A549 (cell line): ENCODE results near the gene CDK10. TPM values are rescaled to one million over a fixed set of nuclear protein-coding genes. Genes with fewer than 3 reads are reported as not detected.

Experiments used
- ATAC-seq, 2 experiments: fragments of 200-7000 bp in 1 of 2; fragments of >200 bp in 1 of 2; cut with Nextera tagmentation in 1 of 2; cut with Tn5 transposase in 1 of 2; 3 replicates each; pipeline versions ENCODE4 v1.8.0 to v1.9.1; 2018 to 2020; ENCODE audit warnings: mild to moderate bottlenecking in 1 of 2, moderate library complexity in 1 of 2
- CTCF ChIA-PET: fragments of 300-600 bp; sonication (Branson Sonifier 250); formaldehyde crosslinking; extraction: SDS; loops from one replicate; lab custom pipeline; 2021; ENCODE audit warnings: antibody characterized with exemption, inconsistent platforms; lab: Yijun Ruan, JAX
- POLR2A ChIA-PET: fragments of 350-600 bp; formaldehyde crosslinking; extraction: SDS; loops from one replicate; lab custom pipeline; 2021; ENCODE audit warnings: antibody characterized with exemption, inconsistent platforms; lab: Yijun Ruan, JAX
- DNase-seq, 2 experiments: peaks; one replicate each; pipeline versions ENCODE4 v3.0.0 to v3.0.0-alpha.2; 2011 to 2016; ENCODE audit warnings: low read depth in 1 of 2, low spot score in 1 of 2
- FAIRE-seq: peaks from 2 replicates; lab custom pipeline; 2011; peaks lifted over from hg19 to GRCh38; lab: Jason Lieb, UNC
- H3K27ac ChIP-seq, 2 experiments: fragments of >200 bp; sonication (Bioruptor Twin); formaldehyde crosslinking; 3 replicates each; pipeline ENCODE4 v1.5.1; 2016 to 2017
- H3K4me1 ChIP-seq: fragments of >200 bp; sonication (Bioruptor Twin); formaldehyde crosslinking; 3 replicates; pipeline ENCODE4 v1.6.1; 2016
- H3K4me2 ChIP-seq: fragments of >200 bp; sonication (Bioruptor Twin); formaldehyde crosslinking; 3 replicates; pipeline ENCODE4 v1.6.1; 2016
- H3K4me3 ChIP-seq: fragments of >200 bp; sonication (Bioruptor Twin); formaldehyde crosslinking; 3 replicates; pipeline ENCODE4 v1.5.1; 2016
- H3K9me3 ChIP-seq: fragments of >200 bp; sonication (Bioruptor Twin); formaldehyde crosslinking; 3 replicates; pipeline ENCODE4 v1.6.1; 2016
- ATOH8 ChIP-seq: fragments of 250-450 bp; sonication (Bioruptor Pico); IDR thresholded peaks from 2 replicates; pipeline ENCODE4 v1.5.0; 2020; ENCODE audit warnings: low read depth, mild to moderate bottlenecking, moderate library complexity
- CBX8 ChIP-seq: fragments of 200-600 bp; sonication (generic); IDR thresholded peaks from 2 replicates; pipeline ENCODE4 v1.6.1; 2016
- CEBPB ChIP-seq, 2 experiments: fragments of >200 bp in 1 of 2; sonication (Bioruptor Twin) in 1 of 2; formaldehyde crosslinking in 1 of 2; IDR thresholded peaks; 2 replicates each; pipeline ENCODE4 v1.6.1; 2012 to 2016
- CHD4 ChIP-seq: fragments of 200-600 bp; sonication (generic); IDR thresholded peaks from 2 replicates; pipeline ENCODE4 v1.6.1; 2016; ENCODE audit warnings: antibody characterized with exemption, mild to moderate bottlenecking, borderline replicate concordance
- ELK1 ChIP-seq: fragments of 150-350 bp; IDR thresholded peaks from 2 replicates; pipeline ENCODE4 v1.6.1; 2014; ENCODE audit warnings: low read depth, mild to moderate bottlenecking, low read length
- ESRRA ChIP-seq: fragments of 150-350 bp; IDR thresholded peaks from 2 replicates; pipeline ENCODE4 v1.6.1; 2014; ENCODE audit warnings: mild to moderate bottlenecking, low read length, borderline replicate concordance
- JUN ChIP-seq, 2 experiments: fragments of >200 bp; sonication (Bioruptor Twin); formaldehyde crosslinking; IDR thresholded peaks; 2 replicates in 1 of 2; 3 replicates in 1 of 2; pipeline ENCODE4 v1.6.1; 2016 to 2017
- JUNB ChIP-seq: fragments of >200 bp; sonication (Bioruptor Twin); formaldehyde crosslinking; IDR thresholded peaks from 2 replicates; pipeline ENCODE4 v1.6.1; 2016
- MAFK ChIP-seq: fragments of 450-650 bp; IDR thresholded peaks from 2 replicates; pipeline ENCODE4 v1.6.1; 2014; ENCODE audit not compliant: partially characterized antibody
- MYC ChIP-seq: IDR thresholded peaks from 2 replicates; pipeline ENCODE4 v1.6.1; 2012; ENCODE audit warnings: mild to moderate bottlenecking, inconsistent platforms, low read length, improper control_type of control experiment, borderline replicate concordance
- NFE2L2 ChIP-seq: fragments of 150-350 bp; conservative IDR thresholded peaks from 2 replicates; pipeline ENCODE4 v1.6.1; 2014; ENCODE audit warnings: low read length
- NR3C1 ChIP-seq: fragments of >200 bp; sonication (Bioruptor Twin); formaldehyde crosslinking; IDR thresholded peaks from 3 replicates; pipeline ENCODE4 v1.6.1; 2017
- PHF8 ChIP-seq: fragments of 200-600 bp; sonication (generic); IDR thresholded peaks from 2 replicates; pipeline ENCODE4 v1.6.1; 2016; ENCODE audit warnings: low read depth, mild to moderate bottlenecking, antibody characterized with exemption, moderate library complexity, borderline replicate concordance
- SMC3 ChIP-seq: fragments of >200 bp; sonication (Bioruptor Twin); formaldehyde crosslinking; IDR thresholded peaks from 3 replicates; pipeline ENCODE4 v1.6.1; 2018; ENCODE audit warnings: inconsistent platforms
- SREBF2 ChIP-seq: fragments of 450-650 bp; IDR thresholded peaks from 2 replicates; pipeline ENCODE4 v1.6.1; 2014; ENCODE audit warnings: mild to moderate bottlenecking, moderate library complexity
- TP53 ChIP-seq: fragments of 250-450 bp; sonication (Bioruptor Pico); IDR thresholded peaks from 2 replicates; pipeline ENCODE4 v1.5.0; 2021; ENCODE audit warnings: mild to moderate bottlenecking, moderate library complexity
- ZC3H11A ChIP-seq: fragments of 450-650 bp; IDR thresholded peaks from 2 replicates; pipeline ENCODE4 v1.6.1; 2014; ENCODE audit warnings: antibody characterized with exemption, mild to moderate bottlenecking
- ZFP36 ChIP-seq: fragments of 450-650 bp; IDR thresholded peaks from 2 replicates; pipeline ENCODE4 v1.6.1; 2014; ENCODE audit warnings: borderline replicate concordance; ENCODE audit not compliant: partially characterized antibody
- ZNF302 ChIP-seq: fragments of 250-450 bp; sonication (Bioruptor Pico); IDR thresholded peaks from 2 replicates; pipeline ENCODE4 v1.9.0; 2021; ENCODE audit warnings: inconsistent platforms, mild to moderate bottlenecking, moderate library complexity
- ZSCAN20 ChIP-seq: fragments of 250-450 bp; sonication (Bioruptor Pico); IDR thresholded peaks from 2 replicates; pipeline ENCODE4 v1.8.0; 2022; ENCODE audit warnings: mild to moderate bottlenecking, moderate library complexity
- WGBS: methylation state at CpG from one replicate; pipeline ENCODE4 v1.1.6; 2017; ENCODE audit errors: missing lambda C conversion rate; 5-methylcytosine and 5-hydroxymethylcytosine counted together
- polyA plus RNA-seq, 4 experiments: library from polyadenylated mRNA; depleted of rRNA in 3 of 4; stranded (reverse); fragments of >200 nt; fragmentation: RNase III in 1 of 4; extraction: RNeasy Plus Mini Kit Qiagen cat#74134 plus additional on column Dnase treatment in 1 of 4; gene quantifications; 2 replicates in 3 of 4; 3 replicates in 1 of 4; pipeline ENCODE4 v1.2.3, GENCODE V29; 2011 to 2017
- TF ChIP-seq, protein P1 (sequence below): IDR thresholded peaks from 2 replicates; pipeline ENCODE4 v1.6.1; 2012
- TF ChIP-seq, protein P2 (sequence below): fragments of 450-650 bp; IDR thresholded peaks from 2 replicates; pipeline ENCODE4 v1.6.1; 2014; ENCODE audit warnings: antibody characterized with exemption
- TF ChIP-seq, protein P3 (sequence below): fragments of >200 bp; sonication (Bioruptor Twin); formaldehyde crosslinking; IDR thresholded peaks from 3 replicates; pipeline ENCODE4 v1.5.1; 2016
- TF ChIP-seq, protein P4 (sequence below): IDR thresholded peaks from 2 replicates; pipeline ENCODE4 v1.6.1; 2012

Gene CDK10
- polyA plus RNA-seq, 2 of the 4 experiments (the other 2 are of a cell fraction) = 35.9 to 55.3 TPM

GRCh38 chr16:89642574-89642973 is 43.9 kb upstream of the CDK10 start:
- Histone ChIP-seq H3K4me3 (no peak overlapping the region), H3K4me2 (no peak overlapping the region), H3K27ac (no peak overlapping the region), H3K4me1 (0 out of 3 replicates have a peak, but pooled peaks cover 3% of the 10 kb centered on the region), H3K9me3 (no peaks in the 10 kb centered on the region)
- no peak for TF ChIP-seq NFE2L2
- ATAC-seq = no peak
- 86% methylated on average over 13 of the region's 13 CpGs for WGBS
- POLR2A ChIA-PET = no interaction called here
- FAIRE-seq = no peak
- CTCF ChIA-PET = interaction anchor here (0.5 to 6.7 kb wide), 15 partner anchors 10 to 150 kb away, joined by 3 to 125 read pairs (median 9); partner anchors contain the start of genes CPNE7 and DPEP1
- no peak for DNase-seq

- no peaks in the 10 kb centered on the region for H3K9me3 ChIP-seq
- WGBS = 90% methylated on average over 14 of the region's 14 CpGs
- 0 out of 3 replicates have a peak, but pooled peaks cover 3% of the 10 kb centered on the region for H3K4me1 ChIP-seq
- H3K4me2 ChIP-seq = no peak overlapping the region
- DNase-seq (no peak), FAIRE-seq (no peak), ATAC-seq (no peak)
- CTCF ChIA-PET = interaction anchor here (1.0 to 6.7 kb wide), 3 partner anchors 9 to 30 kb away, joined by 3 to 125 read pairs (median 5); partner anchors contain the start of gene DPEP1
- no peak overlapping the region for H3K27ac ChIP-seq
- POLR2A ChIA-PET = no interaction called here
- no peak overlapping the region for H3K4me3 ChIP-seq
- no peak for TF ChIP-seq MAFK
- no peak for TF ChIP-seq PHF8
- no peak for TF ChIP-seq CBX8
- no peak for TF ChIP-seq ZC3H11A
- TF ChIP-seq, protein P1, sequence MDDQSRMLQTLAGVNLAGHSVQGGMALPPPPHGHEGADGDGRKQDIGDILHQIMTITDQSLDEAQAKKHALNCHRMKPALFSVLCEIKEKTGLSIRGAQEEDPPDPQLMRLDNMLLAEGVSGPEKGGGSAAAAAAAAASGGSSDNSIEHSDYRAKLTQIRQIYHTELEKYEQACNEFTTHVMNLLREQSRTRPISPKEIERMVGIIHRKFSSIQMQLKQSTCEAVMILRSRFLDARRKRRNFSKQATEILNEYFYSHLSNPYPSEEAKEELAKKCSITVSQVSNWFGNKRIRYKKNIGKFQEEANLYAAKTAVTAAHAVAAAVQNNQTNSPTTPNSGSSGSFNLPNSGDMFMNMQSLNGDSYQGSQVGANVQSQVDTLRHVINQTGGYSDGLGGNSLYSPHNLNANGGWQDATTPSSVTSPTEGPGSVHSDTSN = no peak
- no peak for TF ChIP-seq TP53 (CRISPR knock-in tag)
- no peak for TF ChIP-seq SREBF2
- no peak for TF ChIP-seq JUNB
- no peak for TF ChIP-seq CEBPB (IDR thresholded peaks at IDR 0.05)
- TF ChIP-seq ELK1 = no peak
- no peak for TF ChIP-seq ZNF302 (CRISPR knock-in tag)
- TF ChIP-seq, protein P2, sequence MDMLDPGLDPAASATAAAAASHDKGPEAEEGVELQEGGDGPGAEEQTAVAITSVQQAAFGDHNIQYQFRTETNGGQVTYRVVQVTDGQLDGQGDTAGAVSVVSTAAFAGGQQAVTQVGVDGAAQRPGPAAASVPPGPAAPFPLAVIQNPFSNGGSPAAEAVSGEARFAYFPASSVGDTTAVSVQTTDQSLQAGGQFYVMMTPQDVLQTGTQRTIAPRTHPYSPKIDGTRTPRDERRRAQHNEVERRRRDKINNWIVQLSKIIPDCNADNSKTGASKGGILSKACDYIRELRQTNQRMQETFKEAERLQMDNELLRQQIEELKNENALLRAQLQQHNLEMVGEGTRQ = no peak
- TF ChIP-seq, protein P3, sequence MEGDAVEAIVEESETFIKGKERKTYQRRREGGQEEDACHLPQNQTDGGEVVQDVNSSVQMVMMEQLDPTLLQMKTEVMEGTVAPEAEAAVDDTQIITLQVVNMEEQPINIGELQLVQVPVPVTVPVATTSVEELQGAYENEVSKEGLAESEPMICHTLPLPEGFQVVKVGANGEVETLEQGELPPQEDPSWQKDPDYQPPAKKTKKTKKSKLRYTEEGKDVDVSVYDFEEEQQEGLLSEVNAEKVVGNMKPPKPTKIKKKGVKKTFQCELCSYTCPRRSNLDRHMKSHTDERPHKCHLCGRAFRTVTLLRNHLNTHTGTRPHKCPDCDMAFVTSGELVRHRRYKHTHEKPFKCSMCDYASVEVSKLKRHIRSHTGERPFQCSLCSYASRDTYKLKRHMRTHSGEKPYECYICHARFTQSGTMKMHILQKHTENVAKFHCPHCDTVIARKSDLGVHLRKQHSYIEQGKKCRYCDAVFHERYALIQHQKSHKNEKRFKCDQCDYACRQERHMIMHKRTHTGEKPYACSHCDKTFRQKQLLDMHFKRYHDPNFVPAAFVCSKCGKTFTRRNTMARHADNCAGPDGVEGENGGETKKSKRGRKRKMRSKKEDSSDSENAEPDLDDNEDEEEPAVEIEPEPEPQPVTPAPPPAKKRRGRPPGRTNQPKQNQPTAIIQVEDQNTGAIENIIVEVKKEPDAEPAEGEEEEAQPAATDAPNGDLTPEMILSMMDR = no peak
- TF ChIP-seq ESRRA = no peak
Observed at GRCh38 chr16:89643769-89644300, 42.7 kb upstream of the CDK10 start.

GRCh38 chr16:89645122-89645521 is 41.4 kb upstream of the CDK10 start:
- ATAC-seq (no peak), FAIRE-seq (no peak), DNase-seq (no peak)
- H3K4me3 ChIP-seq = no peak overlapping the region
- H3K4me2 ChIP-seq = no peak overlapping the region
- CTCF ChIA-PET = interaction anchor here (0.7 to 6.7 kb wide), 7 partner anchors 24 to 88 kb away, joined by 3 to 125 read pairs (median 4); partner anchors contain the start of gene DPEP1
- TF ChIP-seq SREBF2 = no peak
- TF ChIP-seq CHD4 = no peak
- TF ChIP-seq MYC = no peak
- TF ChIP-seq SMC3 = no peak
- no peak for TF ChIP-seq CEBPB (IDR thresholded peaks at IDR 0.05)
- TF ChIP-seq JUN (IDR thresholded peaks at IDR 0.05) = no peak
- no peak for TF ChIP-seq ZC3H11A
- TF ChIP-seq, protein P4, sequence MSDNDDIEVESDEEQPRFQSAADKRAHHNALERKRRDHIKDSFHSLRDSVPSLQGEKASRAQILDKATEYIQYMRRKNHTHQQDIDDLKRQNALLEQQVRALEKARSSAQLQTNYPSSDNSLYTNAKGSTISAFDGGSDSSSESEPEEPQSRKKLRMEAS = no peak
- no peak for TF ChIP-seq ELK1
- TF ChIP-seq CBX8 = no peak
- no peak for TF ChIP-seq JUNB
- TF ChIP-seq ZSCAN20 (CRISPR knock-in tag) = no peak
- TF ChIP-seq NR3C1 = no peak
- no peak for TF ChIP-seq ZFP36
- no peak for TF ChIP-seq ATOH8 (CRISPR knock-in tag)
- no peaks in the 10 kb centered on the region for H3K9me3 ChIP-seq
- WGBS = 88% methylated on average over 5 of the region's 11 CpGs
- 0 out of 3 replicates have a peak, but pooled peaks cover 3% of the 10 kb centered on the region for H3K4me1 ChIP-seq
- no peak overlapping the region for H3K27ac ChIP-seq
- POLR2A ChIA-PET = interaction anchor here (0.5 kb wide), 1 partner anchor 12 kb away, joined by 3 read pairs; the partner anchor contains the start of genes CHMP1A and SPATA33
